Large intestine (tissue), 3 donors: ENCODE measurements around the gene WDR72. TPM values are rescaled to one million over a fixed set of nuclear protein-coding genes. Genes with fewer than 3 reads are reported as not detected.

Experiments used
- DNase-seq, 2 donors: peaks; one replicate each; pipeline versions ENCODE4 v3.0.0 to v3.0.0-alpha.2; 2013
- H3K27ac ChIP-seq: one replicate; pipeline ENCODE4 v1.5.1; 2013; ENCODE audit warnings: low read length
- H3K27me3 ChIP-seq: 2 replicates; pipeline ENCODE4 v1.6.1; 2013; ENCODE audit warnings: low read length; ENCODE audit not compliant: control insufficient read depth, insufficient read depth
- H3K36me3 ChIP-seq: 2 replicates; pipeline ENCODE4 v1.6.1; 2013; ENCODE audit warnings: low read length; ENCODE audit not compliant: control insufficient read depth, insufficient read depth
- H3K4me1 ChIP-seq: one replicate; pipeline ENCODE4 v1.6.1; 2013; ENCODE audit warnings: low read length; ENCODE audit not compliant: control insufficient read depth, insufficient read depth
- H3K4me3 ChIP-seq: one replicate; pipeline ENCODE4 v1.5.1; 2013; ENCODE audit warnings: low read length
- H3K9me3 ChIP-seq: one replicate; pipeline ENCODE4 v1.6.1; 2013; ENCODE audit warnings: mild to moderate bottlenecking, low read depth, low read length, moderate library complexity; ENCODE audit not compliant: control insufficient read depth
- WGBS: methylation state at CpG from one replicate; pipeline ENCODE4 v1.1.5; 2013; ENCODE audit warnings: low lambda C conversion rate; ENCODE audit not compliant: insufficient coverage; 5-methylcytosine and 5-hydroxymethylcytosine counted together
- polyA plus RNA-seq: library from polyadenylated mRNA; unstranded; fragments of 120-200 nt; gene quantifications from one replicate; pipeline ENCODE4 v1.2.1, GENCODE V29; 2013

Gene WDR72
- polyA plus RNA-seq, 1 donor: 0.75 TPM

GRCh38 chr15:53506370-53506769 is 253.1 kb downstream of the WDR72 start:
- no peaks in the 10 kb centered on the region for H3K9me3 ChIP-seq
- H3K27me3 ChIP-seq: no peaks in the 10 kb centered on the region
- no peak overlapping the region for H3K4me3 ChIP-seq
- H3K4me1 ChIP-seq: no peaks in the 10 kb centered on the region
- WGBS: no CpG with 5 or more reads among the region's 2 CpGs
- H3K27ac ChIP-seq: no peak overlapping the region
- DNase-seq: no peak
- H3K36me3 ChIP-seq: no peaks in the 10 kb centered on the region

- Histone ChIP-seq H3K27me3 (no peaks in the 10 kb centered on the region), H3K27ac (no peak overlapping the region), H3K4me3 (no peak overlapping the region), H3K9me3 (no peaks in the 10 kb centered on the region), H3K36me3 (no peaks in the 10 kb centered on the region), H3K4me1 (no peaks in the 10 kb centered on the region)
- 100% methylated on average over 1 of the region's 4 CpGs for WGBS
- no peak for DNase-seq
These were observed 260.5 kb downstream of the WDR72 start for GRCh38 chr15:53498996-53499395.

GRCh38 chr15:53490341-53490740 is 269.1 kb downstream of the WDR72 start:
- no peak overlapping the region for H3K4me3 ChIP-seq
- H3K27me3 ChIP-seq: no peaks in the 10 kb centered on the region

GRCh38 chr15:53482055-53482454 is 277.4 kb downstream of the WDR72 start:
- DNase-seq: no peak
- no peak overlapping the region for H3K4me3 ChIP-seq
- H3K9me3 ChIP-seq: no peaks in the 10 kb centered on the region
- no CpG with 5 or more reads among the region's 1 CpG for WGBS
- H3K36me3 ChIP-seq: no peaks in the 10 kb centered on the region
- no peaks in the 10 kb centered on the region for H3K4me1 ChIP-seq
- no peak overlapping the region for H3K27ac ChIP-seq
- no peaks in the 10 kb centered on the region for H3K27me3 ChIP-seq

More at GRCh38 chr15:53490341-53490740, 269.1 kb downstream of the WDR72 start:
- no peak overlapping the region for H3K27ac ChIP-seq
- no peaks in the 10 kb centered on the region for H3K9me3 ChIP-seq
- no peaks in the 10 kb centered on the region for H3K36me3 ChIP-seq
- DNase-seq: peak in 1 of 2 donors; percentile 28
- H3K4me1 ChIP-seq: no peaks in the 10 kb centered on the region

GRCh38 chr15:53477981-53478766 is 281.3 kb downstream of the WDR72 start:
- Histone ChIP-seq H3K9me3 (no peaks in the 10 kb centered on the region), H3K4me1 (no peaks in the 10 kb centered on the region), H3K27ac (no peak overlapping the region), H3K27me3 (no peaks in the 10 kb centered on the region), H3K36me3 (no peaks in the 10 kb centered on the region), H3K4me3 (no peak overlapping the region)
- no CpG with 5 or more reads among the region's 9 CpGs for WGBS
- DNase-seq: no peak

GRCh38 chr15:53473886-53474285 is 285.6 kb downstream of the WDR72 start:
- H3K36me3 ChIP-seq: no peaks in the 10 kb centered on the region
- H3K4me1 ChIP-seq: no peaks in the 10 kb centered on the region
- no peak for DNase-seq
- no peak overlapping the region for H3K27ac ChIP-seq
- 60% methylated on average over 1 of the region's 1 CpG for WGBS
- no peak overlapping the region for H3K4me3 ChIP-seq
- H3K9me3 ChIP-seq: no peaks in the 10 kb centered on the region
- H3K27me3 ChIP-seq: no peaks in the 10 kb centered on the region

GRCh38 chr15:53473435-53473834 is 286.0 kb downstream of the WDR72 start:
- no peak overlapping the region for H3K4me3 ChIP-seq
- no peaks in the 10 kb centered on the region for H3K27me3 ChIP-seq
- H3K36me3 ChIP-seq: no peaks in the 10 kb centered on the region
- no peaks in the 10 kb centered on the region for H3K9me3 ChIP-seq
- no peaks in the 10 kb centered on the region for H3K4me1 ChIP-seq
- WGBS: 100% methylated on average over 1 of the region's 4 CpGs
- H3K27ac ChIP-seq: no peak overlapping the region
- no peak for DNase-seq

GRCh38 chr15:53472883-53473282 is 286.6 kb downstream of the WDR72 start:
- no peak overlapping the region for H3K27ac ChIP-seq
- no peaks in the 10 kb centered on the region for H3K9me3 ChIP-seq
- WGBS: no CpG with 5 or more reads among the region's 5 CpGs
- H3K4me3 ChIP-seq: no peak overlapping the region
- no peaks in the 10 kb centered on the region for H3K27me3 ChIP-seq
- no peak for DNase-seq
- no peaks in the 10 kb centered on the region for H3K4me1 ChIP-seq
- H3K36me3 ChIP-seq: no peaks in the 10 kb centered on the region

- H3K36me3 ChIP-seq: no peaks in the 10 kb centered on the region
- WGBS: no CpG with 5 or more reads among the region's 3 CpGs
- H3K27ac ChIP-seq: no peak overlapping the region
- H3K9me3 ChIP-seq: no peaks in the 10 kb centered on the region
- no peak overlapping the region for H3K4me3 ChIP-seq
- H3K4me1 ChIP-seq: no peaks in the 10 kb centered on the region
- DNase-seq: no peak
- H3K27me3 ChIP-seq: no peaks in the 10 kb centered on the region
These were observed 287.3 kb downstream of the WDR72 start for GRCh38 chr15:53472210-53472609.

- H3K27ac ChIP-seq: no peak overlapping the region
These were observed 288.7 kb downstream of the WDR72 start for GRCh38 chr15:53470743-53471142.

GRCh38 chr15:53469422-53469821 is 290.0 kb downstream of the WDR72 start:
- Histone ChIP-seq H3K9me3 (no peaks in the 10 kb centered on the region), H3K27ac (no peak overlapping the region), H3K36me3 (no peaks in the 10 kb centered on the region), H3K4me1 (no peaks in the 10 kb centered on the region), H3K27me3 (no peaks in the 10 kb centered on the region), H3K4me3 (no peak overlapping the region)
- 100% methylated on average over 1 of the region's 2 CpGs for WGBS
- no peak for DNase-seq

More at GRCh38 chr15:53470743-53471142, 288.7 kb downstream of the WDR72 start:
- no peak overlapping the region for H3K4me3 ChIP-seq
- no peaks in the 10 kb centered on the region for H3K4me1 ChIP-seq
- H3K36me3 ChIP-seq: no peaks in the 10 kb centered on the region
- H3K27me3 ChIP-seq: no peaks in the 10 kb centered on the region
- WGBS: 75% methylated on average over 2 of the region's 4 CpGs
- H3K9me3 ChIP-seq: no peaks in the 10 kb centered on the region
- no peak for DNase-seq
